Amniotic stem cell (primary cell): Measurements from ENCODE around the gene NDUFS6.
A peak's percentile ranks its signal among the peaks of the same experiment; 100 is the strongest.
"Not testable (repeated sequence)": the region's sequence is repeated elsewhere in the genome, so short reads cannot be mapped to it uniquely, and the experiment has no call there.

ENCODE experiments used
- DNase-seq: peaks from one replicate; lab custom pipeline; 2025; lab: John Stamatoyannopoulos, UW

NDUFS6 gene

GRCh38 chr5:1782385-1783215 is 18.6 kb upstream of the NDUFS6 start:
- DNase-seq = no peak

DNA sequence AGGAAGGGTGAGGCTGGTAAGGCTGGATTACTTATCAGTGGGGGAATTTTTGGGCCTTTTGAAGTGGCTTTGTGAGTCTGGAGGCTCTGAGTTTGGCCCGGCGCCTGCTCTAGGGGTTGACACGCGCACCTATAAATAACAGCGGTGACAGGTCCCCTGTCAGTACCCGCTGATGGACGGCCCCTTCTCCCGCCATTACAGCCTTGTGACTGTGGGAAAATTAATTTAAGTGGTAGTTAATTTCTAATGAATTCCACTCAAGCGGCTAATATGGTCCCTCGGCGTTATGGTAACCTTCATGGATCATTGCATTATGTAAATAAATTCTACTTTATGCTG is 18.0 kb upstream of the NDUFS6 start:
- no peak for DNase-seq

DNA sequence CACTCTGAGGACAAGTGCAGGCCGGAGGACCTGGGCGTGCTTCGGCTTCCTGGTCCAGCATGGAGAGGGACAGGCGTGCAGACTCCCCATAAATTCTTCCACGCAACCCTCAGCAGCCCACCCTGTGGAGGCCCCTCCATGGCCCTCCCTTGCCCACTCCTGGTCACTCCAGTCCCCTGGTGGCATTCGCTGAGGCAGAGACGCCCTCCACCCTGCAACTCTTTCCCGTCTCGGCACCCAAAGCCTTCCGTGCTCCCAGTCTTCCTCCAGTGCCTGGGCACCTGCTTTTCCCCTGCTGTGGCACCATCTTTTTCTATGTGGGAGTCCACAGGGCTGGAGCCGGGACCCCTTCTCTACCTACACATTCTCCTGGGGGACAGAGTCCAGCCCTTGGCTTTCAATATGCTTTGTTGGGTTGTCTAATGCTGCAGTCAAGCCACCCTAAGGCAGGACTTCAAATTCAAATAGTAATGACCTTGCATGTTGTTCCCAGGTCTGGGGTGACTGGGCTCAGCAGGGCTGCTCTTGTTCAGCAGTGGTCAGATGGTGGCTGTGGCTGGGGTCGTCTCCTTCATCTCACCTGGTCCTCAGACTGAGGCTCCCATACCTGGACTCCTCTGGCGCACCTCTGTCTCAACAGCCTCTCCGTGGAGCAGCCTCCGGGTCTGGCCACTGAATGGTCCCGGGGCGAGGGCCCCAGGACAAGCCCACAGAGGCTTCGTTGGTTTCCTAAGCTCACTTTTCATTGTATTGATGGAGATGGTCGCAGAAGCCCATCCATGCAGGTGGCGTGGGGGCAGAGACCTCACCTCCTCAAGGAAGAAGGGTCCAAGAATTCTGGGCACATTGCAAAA is 16.8 kb upstream of the NDUFS6 start:
- DNase-seq = no peak

GRCh38 chr5:1785062-1785461 is 16.1 kb upstream of the NDUFS6 start:
- DNase-seq = no peak

- no peak for DNase-seq
These were observed 15.2 kb upstream of the NDUFS6 start for GRCh38 chr5:1785984-1786383.

DNA sequence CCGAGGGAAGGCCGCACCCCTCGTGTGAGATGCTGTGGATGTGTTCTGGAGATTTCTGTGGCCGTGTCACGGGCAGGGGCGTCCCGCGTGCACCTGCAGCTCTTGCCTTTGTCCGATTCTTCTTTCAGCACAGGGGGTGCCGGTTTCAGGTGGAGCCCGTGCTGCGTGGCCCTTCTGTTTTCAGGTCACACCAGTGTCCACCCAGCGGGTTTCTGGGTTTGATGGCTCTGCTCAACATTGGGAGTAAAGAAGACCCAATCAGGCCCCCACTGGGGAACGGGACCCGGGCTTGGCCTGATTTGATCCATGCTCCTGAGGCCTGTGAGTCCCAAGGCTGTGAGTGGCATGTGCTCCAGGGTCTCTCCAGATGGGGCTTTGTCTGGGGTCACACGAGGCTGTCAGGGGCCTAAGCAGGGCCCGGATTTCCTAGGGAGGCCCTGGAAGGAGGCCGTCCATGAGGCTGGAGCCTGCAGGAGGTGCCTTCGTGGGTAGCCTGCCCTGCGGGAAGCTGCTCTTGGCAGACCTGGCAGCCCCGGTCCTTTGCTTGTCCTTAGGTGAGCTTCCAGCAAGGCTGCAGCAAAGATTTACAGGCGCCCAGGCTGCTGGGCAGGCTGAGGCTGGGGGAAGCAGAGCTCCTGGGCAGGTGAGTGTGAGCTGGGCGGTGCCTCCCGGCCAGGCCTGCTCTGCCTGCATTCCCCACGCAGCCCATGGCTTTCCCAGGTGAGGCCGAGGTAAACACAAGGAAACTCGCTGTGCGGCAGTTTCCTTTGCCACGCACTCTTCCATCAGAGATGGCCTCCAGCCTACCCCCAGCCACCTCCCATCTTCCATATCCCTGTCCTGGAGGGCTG is 14.4 kb upstream of the NDUFS6 start:
- DNase-seq = no peak

DNA sequence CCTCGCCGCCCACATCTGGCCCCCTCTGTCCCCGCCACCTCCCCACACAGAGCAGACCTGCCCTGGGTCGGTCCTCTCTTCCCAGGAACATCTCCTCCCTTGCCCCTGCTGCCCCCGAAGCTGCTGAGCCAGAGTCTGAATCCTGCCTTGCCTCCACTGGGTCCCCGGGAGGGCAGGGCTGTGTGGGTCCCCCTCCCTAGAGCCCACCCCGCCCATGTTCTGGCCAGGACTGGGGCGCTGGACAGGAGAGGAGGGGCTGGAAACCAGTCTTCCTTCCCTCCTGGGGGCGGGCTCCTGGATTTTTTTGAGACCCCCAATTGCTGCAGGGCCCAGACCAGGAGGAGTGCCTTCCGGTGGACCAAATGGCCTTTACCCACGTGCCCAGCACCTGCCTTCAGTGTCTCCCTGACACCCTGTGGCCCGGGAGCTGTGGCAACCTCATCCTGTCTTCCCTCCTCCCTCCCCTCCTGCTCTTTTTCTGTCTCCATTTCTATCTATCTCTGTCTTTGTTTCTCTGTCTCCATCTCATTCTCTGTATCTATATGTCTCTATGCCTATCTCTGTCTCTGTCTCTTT is 13.6 kb upstream of the NDUFS6 start:
- DNase-seq = no peak

- DNase-seq = no peak
These were observed 13.0 kb upstream of the NDUFS6 start for GRCh38 chr5:1788200-1788599.

GRCh38 chr5:1788828-1789227 is 12.4 kb upstream of the NDUFS6 start:
- no peak for DNase-seq

GRCh38 chr5:1789438-1789833 is 11.8 kb upstream of the NDUFS6 start:
- not testable (repeated sequence) for DNase-seq

DNA sequence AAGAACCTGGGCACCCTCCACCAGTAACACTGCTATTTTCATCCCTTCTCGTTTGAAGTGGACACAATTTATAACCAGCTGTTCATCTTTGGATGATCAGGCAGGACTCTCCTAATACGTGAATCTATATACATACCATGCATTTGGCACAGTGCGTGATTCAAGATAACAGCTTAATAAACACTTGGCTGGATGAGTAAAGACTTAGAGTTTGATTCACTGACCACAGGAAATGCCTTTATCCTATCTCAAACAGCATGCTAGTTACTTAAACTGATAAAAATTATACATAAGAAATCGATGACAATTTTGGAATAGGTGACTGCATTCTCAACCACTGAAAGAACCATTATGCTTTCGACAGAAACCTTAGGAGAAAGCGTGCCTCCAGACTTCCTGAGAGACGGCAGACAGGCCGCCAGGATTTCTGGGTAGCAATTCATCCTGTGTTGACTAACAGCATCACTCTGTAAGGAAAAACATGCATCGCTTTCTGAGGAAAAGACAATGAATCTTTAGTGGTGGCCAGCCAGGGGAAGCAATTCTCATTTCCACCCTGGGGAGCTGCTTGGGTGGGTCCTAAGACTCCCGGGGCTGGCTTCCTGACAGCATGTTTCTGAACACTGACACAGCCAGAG is 11.3 kb upstream of the NDUFS6 start:
- peak; percentile 37 for DNase-seq

DNA sequence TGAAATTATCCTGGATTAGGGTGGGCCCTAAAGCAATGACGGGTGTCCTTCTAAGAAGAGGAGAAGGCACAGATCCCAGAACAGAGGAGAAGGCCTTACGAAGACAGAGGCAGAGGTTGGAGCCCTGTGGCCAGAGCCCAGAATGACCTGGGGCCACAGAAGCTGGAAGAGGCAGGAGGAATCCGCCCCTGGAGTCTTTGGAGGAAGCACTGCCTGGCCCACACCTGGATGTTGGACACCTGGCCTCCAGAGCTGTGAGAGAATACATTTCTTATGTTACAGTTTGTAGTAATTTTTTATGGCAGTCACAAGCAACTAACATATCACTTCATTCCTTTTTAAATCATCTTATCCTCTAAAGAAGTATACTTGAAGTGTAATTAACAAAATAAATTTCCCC is 10.0 kb upstream of the NDUFS6 start:
- no peak for DNase-seq

GRCh38 chr5:1792842-1793266 is 8.4 kb upstream of the NDUFS6 start:
- no peak for DNase-seq

GRCh38 chr5:1793301-1793740 is 7.9 kb upstream of the NDUFS6 start:
- DNase-seq = no peak

DNA sequence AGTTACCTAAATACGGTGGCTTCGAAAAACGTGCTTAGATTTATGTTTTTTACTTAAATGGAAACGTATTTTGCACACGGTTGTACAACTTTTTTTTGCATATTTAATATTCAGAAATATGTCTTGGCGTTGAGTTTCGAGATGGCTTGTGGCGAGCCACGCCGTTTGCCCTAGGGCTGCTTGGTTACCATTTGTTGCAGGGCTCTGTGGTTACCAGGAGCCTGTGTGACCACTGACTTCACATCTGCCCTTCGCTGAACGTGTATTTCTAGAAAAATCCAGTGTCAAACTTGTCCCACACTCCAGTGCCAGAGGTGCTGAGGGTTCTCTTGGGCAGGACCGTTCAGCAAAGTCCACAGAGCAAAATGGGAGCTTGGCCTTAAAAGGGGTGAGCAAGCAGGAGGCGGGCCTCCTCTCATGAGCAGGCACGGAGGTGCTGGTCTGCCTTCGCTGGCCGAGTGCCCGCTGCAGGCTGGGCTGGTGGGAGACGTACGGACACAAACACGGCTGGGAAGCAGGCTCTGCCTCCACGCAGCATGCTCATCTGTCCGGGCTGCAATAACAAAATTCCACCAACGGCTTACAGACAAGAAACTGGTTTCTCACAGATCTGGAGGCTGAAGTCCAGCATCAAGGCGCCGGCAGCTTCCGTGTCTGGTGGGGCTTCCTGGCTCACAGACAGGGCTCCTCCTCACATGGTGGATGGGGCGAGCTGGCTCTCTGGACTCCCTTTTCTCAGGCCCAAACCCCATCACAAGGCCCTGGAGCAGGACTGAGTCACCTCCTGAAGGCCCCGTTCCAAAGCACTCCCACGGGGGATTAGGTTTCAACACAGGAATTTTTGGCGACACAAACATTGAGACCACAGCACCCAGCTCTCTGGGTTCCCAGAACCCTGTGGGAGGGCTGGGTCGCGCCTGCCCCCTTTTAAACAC is 7.0 kb upstream of the NDUFS6 start:
- no peak for DNase-seq

DNA sequence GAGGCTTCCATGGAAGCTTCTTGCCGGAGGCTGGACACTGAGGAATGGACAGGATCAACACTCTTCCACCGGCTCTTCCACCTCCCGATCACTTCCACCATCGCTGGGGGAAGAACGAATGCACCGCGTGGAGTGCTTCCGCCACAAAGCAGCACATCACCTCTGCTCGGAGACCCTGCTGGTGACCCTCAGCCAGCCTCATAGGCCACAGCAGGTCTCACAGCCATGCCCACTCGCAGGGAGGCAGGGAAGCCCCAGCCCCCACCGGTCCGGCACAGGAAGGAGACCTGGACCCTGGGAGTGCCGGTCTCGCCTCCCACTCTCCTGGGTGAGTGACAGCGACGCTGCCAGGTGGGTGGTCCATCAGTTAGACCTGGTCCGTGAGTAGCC is 6.3 kb upstream of the NDUFS6 start:
- no peak for DNase-seq

DNA sequence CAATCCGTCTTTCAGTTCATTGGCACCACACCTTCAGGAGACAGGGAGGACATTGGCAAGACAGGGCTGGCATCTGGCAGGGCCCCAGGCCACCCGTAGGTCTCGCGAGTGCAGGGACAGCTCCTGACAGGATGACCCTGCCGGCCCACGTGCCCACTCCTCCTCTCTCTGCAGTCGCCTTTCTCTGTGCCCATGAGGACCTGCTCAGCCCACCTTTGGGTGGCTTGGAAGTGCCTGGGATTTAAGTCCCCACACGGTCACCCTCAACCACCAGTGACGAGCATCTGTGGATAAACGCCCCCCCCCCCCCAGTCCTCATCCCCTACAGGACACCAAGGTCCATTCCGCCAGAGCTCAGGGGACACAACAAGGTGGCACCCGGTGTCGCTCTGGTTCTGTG is 5.7 kb upstream of the NDUFS6 start:
- DNase-seq = no peak

- no peak for DNase-seq
These were observed 5.3 kb upstream of the NDUFS6 start for GRCh38 chr5:1795931-1796330.

GRCh38 chr5:1796371-1797102 is 4.7 kb upstream of the NDUFS6 start:
- no peak for DNase-seq
